NCI-H1417 treated with DMSO at 0.1 percent for 48 hours (cell line): ENCODE data around the gene GTF2F1.
"Not testable (repeated sequence)": the region's sequence is repeated elsewhere in the genome, so short reads cannot be mapped to it uniquely, and the experiment has no call there.

Experiments used
- DNase-seq: peaks from one replicate; lab custom pipeline; 2025; lab: John Stamatoyannopoulos, UW

GTF2F1 gene

GRCh38 chr19:6417713-6418561, 25.0 kb upstream of the GTF2F1 start:
- no peak for DNase-seq

- DNase-seq = no peak
Observed at GRCh38 chr19:6416658-6417405, 23.9 kb upstream of the GTF2F1 start.

- no peak for DNase-seq
Observed at GRCh38 chr19:6415591-6416190, 22.7 kb upstream of the GTF2F1 start.

GRCh38 chr19:6414793-6415590, 22.0 kb upstream of the GTF2F1 start:
- no peak for DNase-seq

- DNase-seq = no peak
Observed at GRCh38 chr19:6413721-6414643, 21.0 kb upstream of the GTF2F1 start.

- DNase-seq = no peak
Observed at GRCh38 chr19:6413291-6413690, 20.3 kb upstream of the GTF2F1 start.

- no peak for DNase-seq
Observed at GRCh38 chr19:6412447-6413091, 19.6 kb upstream of the GTF2F1 start.

- no peak for DNase-seq
Observed at GRCh38 chr19:6412061-6412446, 19.1 kb upstream of the GTF2F1 start.

GRCh38 chr19:6409346-6409745, 16.4 kb upstream of the GTF2F1 start:
- DNase-seq = no peak

GRCh38 chr19:6406401-6406800, 13.4 kb upstream of the GTF2F1 start:
- no peak for DNase-seq

- DNase-seq = no peak
Observed at GRCh38 chr19:6402837-6403608, 10.1 kb upstream of the GTF2F1 start.

- no peak for DNase-seq
Observed at GRCh38 chr19:6402058-6402457, 9.1 kb upstream of the GTF2F1 start.

- DNase-seq = not testable (repeated sequence)
Observed at GRCh38 chr19:6400062-6400944, 7.3 kb upstream of the GTF2F1 start.

GRCh38 chr19:6396305-6396704, 3.3 kb upstream of the GTF2F1 start:
- no peak for DNase-seq

- no peak for DNase-seq
Observed at GRCh38 chr19:6394831-6395230, 1.9 kb upstream of the GTF2F1 start.

GRCh38 chr19:6393983-6394412, 1.0 kb upstream of the GTF2F1 start:
- DNase-seq = no peak

- DNase-seq = no peak
Observed at GRCh38 chr19:6392221-6393073, 517 bp downstream of the GTF2F1 start.

GRCh38 chr19:6387372-6387771, 5.6 kb downstream of the GTF2F1 start:
- no peak for DNase-seq
